Duodenal mucosa (tissue), 2 donors: ENCODE results near the gene TBL1XR1.
"Not testable (repeated sequence)": the region's sequence is repeated elsewhere in the genome, so short reads cannot be mapped to it uniquely, and the experiment has no call there.

Source experiments
- H3K27ac ChIP-seq: one replicate; pipeline ENCODE4 v1.7.0; 2013; ENCODE audit warnings: low read depth, low read length
- H3K27me3 ChIP-seq, 2 donors: one replicate each; pipeline ENCODE4 v1.7.0; 2013; ENCODE audit warnings: low read length in 2 of 2, control low read depth in 1 of 2; ENCODE audit not compliant: insufficient read depth in 2 of 2, control insufficient read depth in 1 of 2
- H3K36me3 ChIP-seq, 2 donors: one replicate each; pipeline ENCODE4 v1.7.0; 2013; ENCODE audit warnings: low read length in 2 of 2, control low read depth in 1 of 2; ENCODE audit not compliant: insufficient read depth in 2 of 2, control insufficient read depth in 1 of 2
- H3K4me1 ChIP-seq, 2 donors: one replicate each; pipeline ENCODE4 v1.7.0; 2013; ENCODE audit warnings: low read length in 2 of 2, control low read depth in 1 of 2; ENCODE audit not compliant: insufficient read depth in 2 of 2, control insufficient read depth in 1 of 2
- H3K4me3 ChIP-seq, 2 donors: one replicate each; pipeline ENCODE4 v1.7.0; 2013; ENCODE audit warnings: low read length in 2 of 2, low read depth in 1 of 2
- H3K9ac ChIP-seq, 2 donors: one replicate each; pipeline ENCODE4 v1.7.0; 2013; ENCODE audit warnings: low read length in 2 of 2, low read depth in 1 of 2
- H3K9me3 ChIP-seq, 2 donors: one replicate each; pipeline ENCODE4 v1.7.0; 2013; ENCODE audit warnings: low read length in 2 of 2, control low read depth in 1 of 2; ENCODE audit not compliant: control insufficient read depth in 1 of 2

TBL1XR1 gene

GRCh38 chr3:177209509-177209908 is 12.2 kb upstream of the TBL1XR1 start:
- Histone ChIP-seq H3K27me3 (no peaks in the 10 kb centered on the region), H3K27ac (no peak overlapping the region), H3K4me3 (no peak overlapping the region), H3K9ac (no peak overlapping the region), H3K36me3 (no peaks in the 10 kb centered on the region), H3K9me3 (no peaks in the 10 kb centered on the region), H3K4me1 (peaks cover 37 to 45% of the 10 kb centered on the region in 2 donors)

GRCh38 chr3:177208781-177209180 is 11.5 kb upstream of the TBL1XR1 start:
- Histone ChIP-seq H3K27me3 (no peaks in the 10 kb centered on the region), H3K27ac (no peak overlapping the region), H3K9me3 (no peaks in the 10 kb centered on the region), H3K9ac (no peak overlapping the region), H3K36me3 (no peaks in the 10 kb centered on the region), H3K4me1 (peaks cover 33 to 38% of the 10 kb centered on the region in 2 donors), H3K4me3 (no peak overlapping the region)

- H3K27ac ChIP-seq: no peak overlapping the region
- H3K4me3 ChIP-seq: no peak overlapping the region
- no peaks in the 10 kb centered on the region for H3K27me3 ChIP-seq
- H3K4me1 ChIP-seq: peaks cover 30 to 34% of the 10 kb centered on the region in 2 donors
- no peak overlapping the region for H3K9ac ChIP-seq
- no peaks in the 10 kb centered on the region for H3K9me3 ChIP-seq
- no peaks in the 10 kb centered on the region for H3K36me3 ChIP-seq
Observed at GRCh38 chr3:177208223-177208622, 10.9 kb upstream of the TBL1XR1 start.

- H3K9me3 ChIP-seq: no peaks in the 10 kb centered on the region
- H3K4me1 ChIP-seq: peaks cover 20 to 22% of the 10 kb centered on the region in 2 donors
- no peak overlapping the region for H3K9ac ChIP-seq
- no peaks in the 10 kb centered on the region for H3K27me3 ChIP-seq
- no peak overlapping the region for H3K27ac ChIP-seq
- H3K4me3 ChIP-seq: no peak overlapping the region
- no peaks in the 10 kb centered on the region for H3K36me3 ChIP-seq
Observed at GRCh38 chr3:177206936-177207335, 9.7 kb upstream of the TBL1XR1 start.

GRCh38 chr3:177203689-177204395 is 6.6 kb upstream of the TBL1XR1 start:
- H3K4me1 ChIP-seq: peaks cover 12 to 24% of the 10 kb centered on the region in 2 donors
- H3K9ac ChIP-seq: no peak overlapping the region
- no peaks in the 10 kb centered on the region for H3K9me3 ChIP-seq
- no peak overlapping the region for H3K27ac ChIP-seq
- H3K4me3 ChIP-seq: no peak overlapping the region
- H3K36me3 ChIP-seq: no peaks in the 10 kb centered on the region
- H3K27me3 ChIP-seq: no peaks in the 10 kb centered on the region

- not testable (repeated sequence) for H3K4me3 ChIP-seq, H3K27me3 ChIP-seq, H3K9me3 ChIP-seq, H3K9ac ChIP-seq, H3K27ac ChIP-seq, H3K36me3 ChIP-seq
- H3K4me1 ChIP-seq: peaks cover 14 to 26% of the 10 kb centered on the region in 2 donors
Observed at GRCh38 chr3:177203016-177203415, 5.7 kb upstream of the TBL1XR1 start.

DNA sequence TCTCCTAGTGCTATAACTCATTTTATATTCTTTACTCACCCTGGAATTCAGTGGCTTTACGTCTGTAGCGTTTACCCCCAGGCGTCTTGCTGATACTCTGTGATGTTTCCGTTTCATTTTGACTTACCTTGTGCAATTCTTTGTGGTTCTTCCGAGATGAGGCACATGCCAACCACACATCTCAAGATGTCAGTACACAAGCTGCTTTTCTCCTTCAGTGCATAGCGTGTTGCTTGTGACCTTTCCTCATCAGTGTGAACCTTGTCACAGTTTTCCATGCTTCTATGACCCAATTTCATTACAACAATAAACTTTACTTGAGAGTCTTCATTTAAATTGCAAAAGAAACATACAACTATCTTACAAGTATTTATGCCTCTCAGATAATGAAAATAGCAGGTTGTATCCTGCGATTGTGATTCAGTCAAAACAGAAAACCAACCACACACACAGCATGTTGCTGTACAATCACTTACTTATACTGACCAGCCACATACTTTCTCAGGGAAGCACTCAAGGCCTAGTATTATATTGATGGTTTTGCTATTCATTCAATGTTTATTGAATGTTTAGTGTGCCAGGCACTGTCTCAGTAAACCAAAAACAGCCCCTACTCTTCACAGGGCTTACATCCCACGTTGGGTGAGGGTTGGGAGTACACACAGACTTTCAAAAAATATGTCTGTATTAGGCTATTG is 4.6 kb upstream of the TBL1XR1 start:
- Histone ChIP-seq H3K36me3 (no peaks in the 10 kb centered on the region), H3K9me3 (no peaks in the 10 kb centered on the region), H3K27me3 (no peaks in the 10 kb centered on the region), H3K9ac (no peak overlapping the region), H3K4me3 (no peak overlapping the region), H3K4me1 (peaks cover 15 to 27% of the 10 kb centered on the region in 2 donors), H3K27ac (peak overlapping the region; percentile 41)

- Histone ChIP-seq H3K4me1 (peaks cover 28 to 35% of the 10 kb centered on the region in 2 donors), H3K4me3 (peak overlapping the region; percentile 80 to 81), H3K9me3 (no peaks in the 10 kb centered on the region), H3K27ac (peak overlapping the region; percentile 91), H3K36me3 (no peaks in the 10 kb centered on the region), H3K9ac (peak overlapping the region; percentile 74 to 76), H3K27me3 (no peaks in the 10 kb centered on the region)
Observed at GRCh38 chr3:177199206-177199760, 2.0 kb upstream of the TBL1XR1 start.

- peaks cover 30 to 44% of the 10 kb centered on the region in 2 donors for H3K4me1 ChIP-seq
- peak overlapping the region; percentile 74 to 76 for H3K9ac ChIP-seq
- H3K9me3 ChIP-seq: no peaks in the 10 kb centered on the region
Observed at GRCh38 chr3:177197727-177198460, 612 bp upstream of the TBL1XR1 start.

More at GRCh38 chr3:177197727-177198460, 612 bp upstream of the TBL1XR1 start:
- Histone ChIP-seq H3K27me3 (no peaks in the 10 kb centered on the region), H3K36me3 (no peaks in the 10 kb centered on the region), H3K27ac (peak overlapping the region; percentile 91), H3K4me3 (peak overlapping the region; percentile 80 to 81)
